D721Med (cell line): Measurements from ENCODE around the gene TBC1D1.

Experiments used
- DNase-seq: peaks from one replicate; pipeline ENCODE4 v3.0.0; 2011; ENCODE audit warnings: low spot score; ENCODE audit not compliant: insufficient read length
- FAIRE-seq: peaks from 2 replicates; lab custom pipeline; 2011; peaks lifted over from hg19 to GRCh38; lab: Jason Lieb, UNC
- TF ChIP-seq, protein P1 (sequence below): IDR thresholded peaks from 2 replicates; pipeline ENCODE4 v1.5.1; 2012; ENCODE audit warnings: mild to moderate bottlenecking, control low read depth; ENCODE audit not compliant: insufficient read depth; ENCODE audit errors: missing control alignments

Gene TBC1D1

DNA sequence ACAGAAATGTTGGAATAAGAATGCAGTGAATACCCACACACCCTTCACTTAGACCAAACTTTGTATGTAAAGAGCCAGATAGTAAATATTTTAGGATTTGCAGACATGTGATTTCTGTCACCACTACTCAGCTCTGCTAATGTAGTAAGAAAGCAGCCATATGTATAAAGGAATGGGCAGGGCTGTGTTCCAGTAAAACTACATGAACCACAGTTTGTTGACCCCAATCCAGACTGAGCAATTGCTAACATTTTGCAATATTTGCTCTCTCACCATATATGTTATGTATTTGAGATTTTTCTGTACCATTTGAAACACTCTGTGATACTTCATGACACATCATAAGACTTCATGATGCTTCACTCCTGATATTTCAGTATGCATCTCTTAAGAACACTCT, 32.0 kb upstream of the TBC1D1 start:
- TF ChIP-seq, protein P1, sequence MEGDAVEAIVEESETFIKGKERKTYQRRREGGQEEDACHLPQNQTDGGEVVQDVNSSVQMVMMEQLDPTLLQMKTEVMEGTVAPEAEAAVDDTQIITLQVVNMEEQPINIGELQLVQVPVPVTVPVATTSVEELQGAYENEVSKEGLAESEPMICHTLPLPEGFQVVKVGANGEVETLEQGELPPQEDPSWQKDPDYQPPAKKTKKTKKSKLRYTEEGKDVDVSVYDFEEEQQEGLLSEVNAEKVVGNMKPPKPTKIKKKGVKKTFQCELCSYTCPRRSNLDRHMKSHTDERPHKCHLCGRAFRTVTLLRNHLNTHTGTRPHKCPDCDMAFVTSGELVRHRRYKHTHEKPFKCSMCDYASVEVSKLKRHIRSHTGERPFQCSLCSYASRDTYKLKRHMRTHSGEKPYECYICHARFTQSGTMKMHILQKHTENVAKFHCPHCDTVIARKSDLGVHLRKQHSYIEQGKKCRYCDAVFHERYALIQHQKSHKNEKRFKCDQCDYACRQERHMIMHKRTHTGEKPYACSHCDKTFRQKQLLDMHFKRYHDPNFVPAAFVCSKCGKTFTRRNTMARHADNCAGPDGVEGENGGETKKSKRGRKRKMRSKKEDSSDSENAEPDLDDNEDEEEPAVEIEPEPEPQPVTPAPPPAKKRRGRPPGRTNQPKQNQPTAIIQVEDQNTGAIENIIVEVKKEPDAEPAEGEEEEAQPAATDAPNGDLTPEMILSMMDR, result no peak
- no peak for DNase-seq
- FAIRE-seq, result no peak

DNA sequence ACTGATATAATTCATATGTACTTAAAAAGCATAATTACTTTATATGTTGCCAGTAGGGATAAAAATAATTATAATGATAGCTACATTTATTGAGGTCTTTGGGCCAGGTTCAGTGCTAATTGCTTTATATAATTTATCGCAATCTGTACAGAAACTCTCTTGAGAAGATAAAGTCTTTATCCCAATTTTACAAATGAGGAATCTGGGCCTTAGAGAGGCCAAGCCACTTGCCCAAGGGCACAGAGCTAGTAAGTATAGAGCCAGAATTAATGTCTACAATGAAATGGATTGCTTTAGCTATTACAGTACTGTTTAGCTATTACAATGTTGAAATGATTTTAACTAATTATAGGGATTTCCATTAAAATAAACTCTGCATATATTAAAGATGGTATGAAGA, 30.6 kb upstream of the TBC1D1 start:
- DNase-seq (no peak), FAIRE-seq (no peak)
- TF ChIP-seq, protein P1, result no peak

DNA sequence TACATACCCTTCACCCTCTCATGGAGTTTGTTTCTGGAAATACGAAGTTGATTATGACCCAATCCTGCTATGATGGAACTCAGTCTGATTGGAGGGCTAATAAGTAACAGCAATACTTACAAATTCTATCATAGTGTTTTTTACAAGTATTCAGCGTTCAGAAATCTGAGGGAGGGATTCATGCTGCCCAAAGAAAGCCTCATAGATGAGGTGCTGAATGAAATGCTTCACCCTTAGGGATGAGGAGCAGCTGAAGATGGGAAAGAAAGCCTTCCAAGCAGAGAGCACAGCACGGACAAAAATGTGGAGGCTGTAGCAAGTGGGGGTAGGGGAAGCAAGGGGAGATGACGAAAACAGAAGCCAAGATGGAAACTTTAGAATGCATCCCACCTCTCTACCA, 27.9 kb upstream of the TBC1D1 start:
- TF ChIP-seq, protein P1, result no peak
- DNase-seq, result no peak
- no peak for FAIRE-seq

DNA sequence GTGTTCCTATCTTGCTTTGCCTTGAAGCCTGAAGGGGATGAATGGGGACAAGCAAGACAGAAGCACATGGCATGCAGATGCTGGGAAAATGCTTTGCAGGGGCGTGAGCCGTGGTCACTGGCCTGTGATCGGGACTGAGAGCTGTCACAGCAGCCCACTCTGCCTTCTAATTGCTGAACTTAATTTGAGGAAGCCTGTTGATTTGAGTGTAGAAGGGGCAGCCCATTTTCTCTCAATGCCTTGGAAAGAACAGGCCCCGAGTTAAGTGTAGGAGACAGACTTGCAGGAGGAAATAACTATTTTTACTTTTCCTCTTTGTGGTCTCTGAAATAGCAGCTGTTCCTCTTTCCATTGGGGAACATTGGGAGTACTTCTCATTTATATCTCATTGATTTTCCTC, 26.1 kb upstream of the TBC1D1 start:
- FAIRE-seq, result no peak
- TF ChIP-seq, protein P1, result no peak
- DNase-seq, result no peak

DNA sequence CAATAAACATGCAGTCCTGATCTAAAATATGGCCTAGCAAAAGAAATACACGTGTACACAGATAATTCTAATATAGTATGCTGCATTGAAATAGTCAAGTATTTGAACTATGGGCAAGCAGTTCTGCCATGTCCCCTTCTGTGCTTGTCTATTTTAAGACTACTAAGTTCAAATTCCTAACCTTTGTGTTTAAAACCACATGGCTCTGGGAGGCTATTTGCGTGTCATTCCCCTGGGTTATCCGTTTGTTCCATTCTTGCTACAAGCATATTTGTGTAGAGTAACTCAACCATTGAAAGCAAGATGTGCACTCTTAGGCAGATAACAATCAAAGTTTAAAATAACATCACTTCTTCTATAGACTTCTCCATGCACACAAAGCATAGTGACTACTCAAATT, 25.4 kb upstream of the TBC1D1 start:
- FAIRE-seq (no peak), DNase-seq (no peak)
- TF ChIP-seq, protein P1, result no peak

DNA sequence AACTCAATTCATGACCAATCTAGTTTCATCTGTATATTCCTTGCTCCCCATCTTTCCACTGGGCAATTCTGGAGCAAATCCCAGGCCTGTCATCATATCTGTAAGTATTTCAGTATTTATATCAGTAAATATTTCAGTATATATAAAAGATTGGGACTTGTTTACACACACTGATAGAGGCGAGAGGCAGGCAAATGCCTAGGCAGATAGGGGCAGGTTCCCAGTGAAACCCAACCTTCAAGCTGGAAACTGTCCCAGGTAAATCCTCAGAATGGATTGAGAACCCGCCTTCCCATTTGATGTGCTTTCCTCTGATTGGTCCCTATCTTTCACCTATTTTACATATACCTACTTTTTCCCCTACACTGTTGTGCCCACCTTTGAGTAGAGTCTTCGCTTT, 23.8 kb upstream of the TBC1D1 start:
- FAIRE-seq (no peak), DNase-seq (no peak)
- TF ChIP-seq, protein P1, result no peak

DNA sequence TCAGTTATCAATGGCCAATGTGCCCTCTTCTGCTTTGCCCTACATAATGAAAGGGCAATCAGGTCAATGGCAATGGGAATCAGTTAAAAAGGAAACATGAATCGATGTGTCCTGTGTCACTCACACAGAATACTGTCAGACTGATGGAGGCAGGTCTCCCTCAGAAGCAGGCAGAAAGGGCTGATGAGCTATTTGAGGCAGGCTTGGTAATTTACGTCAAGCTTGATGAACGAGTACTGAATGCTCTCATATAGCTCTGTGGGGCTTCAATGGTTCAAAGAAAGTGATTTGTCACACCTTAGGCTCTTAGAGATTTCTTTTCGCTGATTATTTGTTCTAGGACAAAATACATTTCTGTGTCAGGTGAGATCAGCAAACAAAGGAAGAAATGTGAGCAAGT, 22.6 kb upstream of the TBC1D1 start:
- FAIRE-seq (no peak), DNase-seq (no peak)
- TF ChIP-seq, protein P1, result no peak
